ENCODE measurements around the gene ZNF536. TPM values are rescaled to one million over a fixed set of nuclear protein-coding genes. Genes with fewer than 3 reads are reported as not detected.

ZNF536 gene
- total RNA-seq, 1 experiment from 2014 or later: not detected

GRCh38 chr19:30549151-30549550 is 177.0 kb downstream of the ZNF536 start:
- Histone ChIP-seq H2BK5ac (ENCODE audit: insufficient read length, low read length) (no peak overlapping the region), H3K14ac (ENCODE audit: insufficient read depth, low read length) (no peak overlapping the region), H3K4me2 (ENCODE audit: insufficient read depth, insufficient read length, low read length) (no peak overlapping the region), H3K18ac (ENCODE audit: insufficient read length, low read depth, low read length) (no peak overlapping the region), H4K5ac (ENCODE audit: insufficient read length, low read depth, low read length) (no peak overlapping the region), H3K23me2 (ENCODE audit: insufficient read length, low read depth, low read length, poor library complexity, severe bottlenecking) (no peaks in the 10 kb centered on the region), H3K9ac (ENCODE audit: extremely low read depth, insufficient read length, low read length) (no peak overlapping the region), H4K91ac (ENCODE audit: insufficient read length, low read depth, low read length) (no peak overlapping the region), H2BK15ac (ENCODE audit: low read depth, low read length) (no peak overlapping the region), H2BK12ac (ENCODE audit: insufficient read length, low read depth, low read length) (no peak overlapping the region), H3K4me1 (ENCODE audit: insufficient read depth, low read length) (peaks cover 7% of the 10 kb centered on the region; the same call in 1 of the 2 replicates), H3T11ph (ENCODE audit: low read length) (no peak overlapping the region), H2AK5ac (ENCODE audit: insufficient read length, low read length) (no peak overlapping the region), H3K27me3 (ENCODE audit: insufficient read depth, low read length) (no peaks in the 10 kb centered on the region; the same call in 1 of the 2 replicates), H3K23ac (ENCODE audit: insufficient read length, low read depth, low read length) (no peak overlapping the region), H3K9me3 (ENCODE audit: control insufficient read depth, low read depth, low read length) (no peaks in the 10 kb centered on the region), H3K56ac (ENCODE audit: insufficient read length, low read depth, low read length) (no peak overlapping the region), H3K4ac (ENCODE audit: low read depth, low read length) (no peak overlapping the region), H2AFZ (ENCODE audit: low read length) (no peak overlapping the region), H4K20me1 (ENCODE audit: control insufficient read depth, insufficient read depth, insufficient read length) (no peaks in the 10 kb centered on the region), H4K8ac (replicated peaks; ENCODE audit: insufficient read length, low read depth, low read length) (no peak overlapping the region), H2BK20ac (ENCODE audit: low read depth, low read length, poor library complexity, severe bottlenecking) (no peak overlapping the region), H2BK120ac (ENCODE audit: low read depth, low read length, poor library complexity, severe bottlenecking) (no peak overlapping the region), H3K79me2 (ENCODE audit: insufficient read depth, low read length) (no peaks in the 10 kb centered on the region), H3K79me1 (ENCODE audit: insufficient read depth, low read depth, low read length, poor library complexity, severe bottlenecking) (no peaks in the 10 kb centered on the region), H3K27ac (ENCODE audit: insufficient read length, low read depth, low read length) (no peak overlapping the region)
- H3K4me3 Mint-ChIP-seq: no peak overlapping the region
- H3K27ac Mint-ChIP-seq: no peak overlapping the region
- peaks cover 0 to 4% of the 10 kb centered on the region in 2 experiments; a peak in 1 of 5 replicates for H3K9me3 Mint-ChIP-seq
- no peaks in the 10 kb centered on the region; the same call in none of the 2 replicates for H3K27me3 Mint-ChIP-seq (ENCODE audit: low read depth)
- peaks cover 26 to 31% of the 10 kb centered on the region in 2 experiments for H3K4me1 Mint-ChIP-seq
- peaks cover 0 to 6% (median 2%) of the 10 kb centered on the region in 3 experiments; a peak in 2 of 7 replicates for H3K36me3 Mint-ChIP-seq (ENCODE audit: insufficient read depth in 1 of 3, low read depth in 3 of 3)
- DNase-seq: no peak
- TF ChIP-seq CTCF (conservative IDR thresholded peaks at IDR 0.05): no peak
- no CpG with 5 or more reads among the region's 13 CpGs for whole genome bisulfite sequencing (ENCODE audit: extremely low coverage, insufficient read length, low lambda C conversion rate)

Measured in H9 (cell line).